ENCODE results near the gene TRAPPC11.

Gene TRAPPC11

GRCh38 chr4:183757060-183757459 lies 98.0 kb downstream of the TRAPPC11 start:
- TF ChIP-seq, protein P1, sequence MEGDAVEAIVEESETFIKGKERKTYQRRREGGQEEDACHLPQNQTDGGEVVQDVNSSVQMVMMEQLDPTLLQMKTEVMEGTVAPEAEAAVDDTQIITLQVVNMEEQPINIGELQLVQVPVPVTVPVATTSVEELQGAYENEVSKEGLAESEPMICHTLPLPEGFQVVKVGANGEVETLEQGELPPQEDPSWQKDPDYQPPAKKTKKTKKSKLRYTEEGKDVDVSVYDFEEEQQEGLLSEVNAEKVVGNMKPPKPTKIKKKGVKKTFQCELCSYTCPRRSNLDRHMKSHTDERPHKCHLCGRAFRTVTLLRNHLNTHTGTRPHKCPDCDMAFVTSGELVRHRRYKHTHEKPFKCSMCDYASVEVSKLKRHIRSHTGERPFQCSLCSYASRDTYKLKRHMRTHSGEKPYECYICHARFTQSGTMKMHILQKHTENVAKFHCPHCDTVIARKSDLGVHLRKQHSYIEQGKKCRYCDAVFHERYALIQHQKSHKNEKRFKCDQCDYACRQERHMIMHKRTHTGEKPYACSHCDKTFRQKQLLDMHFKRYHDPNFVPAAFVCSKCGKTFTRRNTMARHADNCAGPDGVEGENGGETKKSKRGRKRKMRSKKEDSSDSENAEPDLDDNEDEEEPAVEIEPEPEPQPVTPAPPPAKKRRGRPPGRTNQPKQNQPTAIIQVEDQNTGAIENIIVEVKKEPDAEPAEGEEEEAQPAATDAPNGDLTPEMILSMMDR (IDR thresholded peaks at IDR 0.05; ENCODE audit: insufficient read depth, low read length, missing control alignments) = no peak
- ChIA-PET POLR2A (no interaction called here), CTCF (no interaction called here)
- H3K4me3 ChIP-seq (ENCODE audit: low read depth, low read length) = no peak overlapping the region
- no peak for DNase-seq (ENCODE audit: low read depth, low spot score)

DNA sequence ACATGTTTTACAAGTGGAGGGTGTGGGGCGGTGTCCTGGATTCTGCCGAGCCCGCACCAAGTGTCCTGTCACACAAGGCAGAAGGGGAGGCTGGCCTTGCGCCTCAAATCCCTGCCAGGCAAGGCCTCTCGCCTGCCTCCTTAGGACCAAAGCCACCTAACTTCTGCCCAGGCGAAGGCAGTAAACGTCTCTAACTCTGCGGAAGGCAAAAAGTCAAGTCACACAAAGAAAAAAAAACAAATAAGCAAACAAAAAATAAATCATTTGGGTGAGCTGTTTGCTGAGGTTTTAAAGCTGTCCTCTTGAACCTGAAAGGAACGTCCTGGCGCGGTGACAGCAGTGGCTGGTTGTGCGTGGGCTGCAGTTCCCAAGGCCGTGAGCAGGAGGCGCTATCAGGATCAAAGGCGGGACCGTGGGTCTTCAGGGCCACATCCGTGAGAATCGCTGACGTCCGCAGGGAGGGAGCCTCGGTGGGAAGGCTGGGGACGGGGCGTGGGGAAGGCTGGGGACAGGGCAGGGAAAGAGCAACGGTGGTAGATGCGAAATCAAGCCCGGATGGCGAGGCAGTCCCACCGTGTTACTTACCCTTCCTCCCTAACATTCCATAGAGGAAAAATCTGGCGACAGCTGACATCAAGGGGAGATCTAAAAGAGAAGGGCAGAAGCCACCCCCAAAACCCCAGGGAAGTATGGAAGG lies 99.1 kb downstream of the TRAPPC11 start:
- POLR2A ChIA-PET = no interaction called here
- TF ChIP-seq, protein P1 (IDR thresholded peaks at IDR 0.05; ENCODE audit: insufficient read depth, low read length, missing control alignments) = peak; percentile 23
- H3K4me3 ChIP-seq (ENCODE audit: low read depth, low read length) = no peak overlapping the region
- DNase-seq (ENCODE audit: low read depth, low spot score) = no peak
- CTCF ChIA-PET = no interaction called here

DNA sequence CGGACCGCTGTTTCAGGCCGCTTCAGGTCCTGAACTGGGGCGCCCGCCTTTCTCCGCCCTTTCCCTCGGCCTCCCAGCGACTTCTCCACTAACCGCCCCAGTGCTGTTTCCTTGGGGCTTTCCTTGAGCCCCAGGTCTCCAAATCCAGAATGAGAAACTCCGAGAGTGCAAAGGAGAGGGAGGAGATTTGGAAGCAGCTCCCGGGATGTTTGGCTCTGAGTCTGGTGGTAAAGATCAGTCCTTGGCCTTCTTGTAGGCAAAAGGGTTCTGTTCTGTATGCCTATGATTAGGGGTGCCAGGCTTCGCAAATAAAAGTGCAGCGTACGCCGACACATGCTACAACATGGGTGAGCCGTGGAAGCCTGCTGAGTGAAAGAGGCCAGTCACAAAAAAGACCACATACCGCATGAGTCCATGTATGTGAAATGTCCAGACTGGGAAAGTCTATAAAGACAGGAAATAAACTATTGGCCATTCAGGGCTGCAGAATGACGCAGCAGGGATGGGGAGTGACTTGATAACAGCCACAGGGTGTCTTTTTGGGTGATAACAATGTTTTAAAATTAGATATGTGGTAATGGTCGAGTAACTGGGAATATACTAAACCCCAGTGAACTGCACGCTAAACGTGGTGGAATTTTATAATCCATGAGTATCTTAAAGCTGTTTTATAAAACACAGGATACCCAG lies 99.8 kb downstream of the TRAPPC11 start:
- no peak overlapping the region for H3K4me3 ChIP-seq (ENCODE audit: low read depth, low read length)
- DNase-seq (ENCODE audit: low read depth, low spot score) = no peak
- ChIA-PET POLR2A (no interaction called here), CTCF (no interaction called here)
- TF ChIP-seq, protein P1 (IDR thresholded peaks at IDR 0.05; ENCODE audit: insufficient read depth, low read length, missing control alignments) = no peak

DNA sequence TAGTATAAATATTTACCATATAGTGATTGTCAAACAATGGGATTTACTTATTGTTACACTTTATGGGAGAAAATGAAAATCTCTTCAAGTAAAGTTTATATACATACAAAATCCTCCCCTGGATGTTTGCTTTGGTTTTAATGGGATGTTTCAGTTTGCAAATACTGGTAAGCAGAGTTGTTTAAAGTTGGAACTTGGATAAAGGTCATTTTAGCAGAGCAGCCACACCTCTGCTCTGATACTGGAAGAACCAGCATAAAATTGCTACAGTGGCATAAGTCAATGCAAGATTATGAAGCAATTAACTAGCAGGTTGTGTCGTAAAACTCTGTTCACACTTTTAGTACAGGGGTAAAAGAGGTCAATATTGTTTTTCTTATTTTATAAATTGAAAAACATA lies 101.2 kb downstream of the TRAPPC11 start:
- H3K4me3 ChIP-seq (ENCODE audit: low read depth, low read length) = no peak overlapping the region
- ChIA-PET POLR2A (no interaction called here), CTCF (no interaction called here)
- TF ChIP-seq, protein P1 (IDR thresholded peaks at IDR 0.05; ENCODE audit: insufficient read depth, low read length, missing control alignments) = no peak
- no peak for DNase-seq (ENCODE audit: low read depth, low spot score)
